HG03139 (cell line): ENCODE data around the gene CCDC179.

Source experiments
- ATAC-seq: cut with Tn5 transposase; IDR thresholded peaks from one replicate; pipeline ENCODE4 v1.9.1; 2021; ENCODE audit not compliant: unreplicated experiment

CCDC179 gene

GRCh38 chr11:22808571-22809197, 51.6 kb downstream of the CCDC179 start:
- no peak for ATAC-seq

- ATAC-seq, result peak; percentile 98
Measured at GRCh38 chr11:22807855-22808570, 52.3 kb downstream of the CCDC179 start.

DNA sequence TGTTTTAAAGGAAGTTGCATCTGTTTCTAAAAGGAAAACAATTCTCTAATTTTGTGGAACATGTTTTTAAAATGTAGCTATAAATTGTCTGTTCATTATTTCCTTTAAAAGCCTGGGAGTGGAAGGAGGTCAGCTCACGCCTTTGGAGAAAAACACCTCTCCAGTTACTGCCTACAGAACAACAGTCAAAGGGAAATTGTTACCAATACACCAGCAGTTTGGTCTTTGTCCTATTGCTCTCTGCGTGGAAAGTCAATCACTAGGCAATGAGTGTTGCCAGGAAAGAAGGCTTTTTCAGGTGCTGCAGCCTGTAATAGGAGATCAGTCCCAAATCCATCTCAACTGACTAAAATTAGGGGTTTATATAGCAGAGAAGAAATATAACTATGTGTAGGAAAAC, 52.9 kb downstream of the CCDC179 start:
- no peak for ATAC-seq

GRCh38 chr11:22802861-22803260, 57.4 kb downstream of the CCDC179 start:
- no peak for ATAC-seq

DNA sequence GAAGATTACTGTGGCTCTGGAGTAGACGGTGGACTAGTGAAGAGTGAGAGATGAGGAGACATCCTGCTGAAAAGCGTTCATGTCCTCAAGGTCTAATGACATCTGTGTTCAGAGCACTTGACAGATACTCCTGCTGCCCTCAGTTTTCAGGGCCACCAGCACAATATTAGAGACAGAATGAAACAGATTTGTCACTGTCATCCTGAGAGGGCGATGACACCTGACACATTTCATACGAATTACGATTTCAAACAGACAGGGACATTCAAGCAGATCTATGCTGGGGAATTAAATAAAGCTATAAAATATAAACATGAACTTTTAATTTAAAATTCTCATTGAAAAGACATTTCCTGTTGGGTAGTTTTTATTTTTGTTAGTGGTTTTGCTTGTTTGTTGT, 59.8 kb downstream of the CCDC179 start:
- no peak for ATAC-seq

DNA sequence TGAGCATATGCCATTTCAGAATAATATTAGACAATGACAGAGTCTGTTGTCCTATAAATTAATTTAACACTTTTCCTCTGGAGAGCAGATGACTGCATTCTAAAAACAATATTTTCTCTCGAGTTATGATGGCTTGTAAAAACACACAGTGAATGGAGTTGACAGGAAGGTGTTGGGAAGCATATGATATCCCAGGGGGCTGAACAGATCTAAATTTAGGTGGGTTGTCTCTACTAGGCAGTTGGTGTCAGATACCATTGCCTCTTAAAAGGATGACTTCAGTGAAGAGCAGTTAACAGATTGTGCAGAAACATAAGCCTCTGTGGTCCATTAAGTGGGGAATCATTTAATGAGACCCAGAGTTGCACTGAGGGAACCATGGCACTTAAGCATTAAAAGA, 61.4 kb downstream of the CCDC179 start:
- ATAC-seq, result no peak

DNA sequence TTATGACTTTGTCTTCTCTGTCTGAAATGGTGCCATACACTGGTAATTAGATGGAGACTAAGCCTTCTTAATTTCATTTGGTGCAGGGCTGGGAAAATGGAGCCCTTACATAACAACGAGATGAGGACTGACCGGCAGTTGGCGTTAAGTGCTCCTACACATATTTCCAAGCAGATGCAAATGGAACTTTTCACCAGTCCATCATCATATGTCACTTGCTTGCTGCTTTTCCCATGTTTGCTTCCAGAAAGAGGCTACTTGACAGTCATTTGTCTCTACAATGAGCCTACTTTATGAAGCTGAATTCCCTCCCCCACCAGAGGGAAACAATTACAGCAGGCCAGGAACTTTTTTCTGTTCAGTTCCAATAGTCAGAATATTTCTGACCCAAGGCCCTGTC, 63.2 kb downstream of the CCDC179 start:
- no peak for ATAC-seq
